Epithelial cell of proximal tubule (primary cell): Measurements from ENCODE around the gene RAB3D. TPM values are rescaled to one million over a fixed set of nuclear protein-coding genes. Genes with fewer than 3 reads are reported as not detected.
"Not testable (repeated sequence)": the region's sequence is repeated elsewhere in the genome, so short reads cannot be mapped to it uniquely, and the experiment has no call there.

Experiments
- DNase-seq: peaks from one replicate; pipeline ENCODE4 v3.0.0-alpha.2; 2011; ENCODE audit warnings: low read depth
- H3K4me3 ChIP-seq: 2 replicates; pipeline ENCODE4 v1.5.1; 2011; ENCODE audit warnings: low read depth, mild to moderate bottlenecking, low read length
- total RNA-seq: library from RNA; depleted of rRNA; stranded (reverse); fragments of >200 nt; gene quantifications from 2 replicates; pipeline ENCODE4 v1.2.3, GENCODE V29; 2015
- TF ChIP-seq, protein P1 (sequence below): conservative IDR thresholded peaks from 2 replicates; pipeline ENCODE4 v1.5.1; 2012; ENCODE audit warnings: low read depth, mild to moderate bottlenecking, low read length

The RAB3D gene
- total RNA-seq, 1 donor from 2014 or later: 18.3 TPM

- no peak overlapping the region for H3K4me3 ChIP-seq
- TF ChIP-seq, protein P1, sequence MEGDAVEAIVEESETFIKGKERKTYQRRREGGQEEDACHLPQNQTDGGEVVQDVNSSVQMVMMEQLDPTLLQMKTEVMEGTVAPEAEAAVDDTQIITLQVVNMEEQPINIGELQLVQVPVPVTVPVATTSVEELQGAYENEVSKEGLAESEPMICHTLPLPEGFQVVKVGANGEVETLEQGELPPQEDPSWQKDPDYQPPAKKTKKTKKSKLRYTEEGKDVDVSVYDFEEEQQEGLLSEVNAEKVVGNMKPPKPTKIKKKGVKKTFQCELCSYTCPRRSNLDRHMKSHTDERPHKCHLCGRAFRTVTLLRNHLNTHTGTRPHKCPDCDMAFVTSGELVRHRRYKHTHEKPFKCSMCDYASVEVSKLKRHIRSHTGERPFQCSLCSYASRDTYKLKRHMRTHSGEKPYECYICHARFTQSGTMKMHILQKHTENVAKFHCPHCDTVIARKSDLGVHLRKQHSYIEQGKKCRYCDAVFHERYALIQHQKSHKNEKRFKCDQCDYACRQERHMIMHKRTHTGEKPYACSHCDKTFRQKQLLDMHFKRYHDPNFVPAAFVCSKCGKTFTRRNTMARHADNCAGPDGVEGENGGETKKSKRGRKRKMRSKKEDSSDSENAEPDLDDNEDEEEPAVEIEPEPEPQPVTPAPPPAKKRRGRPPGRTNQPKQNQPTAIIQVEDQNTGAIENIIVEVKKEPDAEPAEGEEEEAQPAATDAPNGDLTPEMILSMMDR: no peak
- DNase-seq: no peak
These were observed 3.9 kb downstream of the RAB3D start for GRCh38 chr19:11335449-11336146.

- H3K4me3 ChIP-seq, DNase-seq: not testable (repeated sequence)
These were observed 5.6 kb downstream of the RAB3D start for GRCh38 chr19:11333838-11334237.

- no peak overlapping the region for H3K4me3 ChIP-seq
- DNase-seq: no peak
- TF ChIP-seq, protein P1: no peak
These were observed 6.6 kb downstream of the RAB3D start for GRCh38 chr19:11332822-11333221.

DNA sequence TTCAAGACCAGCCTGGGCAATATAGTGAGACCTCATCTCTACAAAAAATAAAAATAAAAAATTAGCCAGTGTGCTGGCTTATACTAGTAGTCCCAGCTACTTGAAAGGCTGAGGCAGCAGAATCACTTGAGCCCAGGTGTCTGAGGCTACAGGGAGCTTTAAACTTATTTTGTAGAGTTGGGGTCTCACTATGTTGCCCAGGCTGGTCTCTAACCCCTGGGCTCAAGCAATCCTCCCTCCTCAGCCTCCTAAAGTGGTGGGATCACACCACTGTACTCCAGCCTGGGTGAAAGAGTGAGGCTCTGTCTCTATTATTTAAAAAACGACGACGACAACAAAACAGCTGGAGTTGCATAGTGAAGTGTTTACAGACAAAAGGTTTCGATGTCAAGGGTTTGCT lies 8.0 kb downstream of the RAB3D start:
- TF ChIP-seq, protein P1: no peak
- no peak for DNase-seq

DNA sequence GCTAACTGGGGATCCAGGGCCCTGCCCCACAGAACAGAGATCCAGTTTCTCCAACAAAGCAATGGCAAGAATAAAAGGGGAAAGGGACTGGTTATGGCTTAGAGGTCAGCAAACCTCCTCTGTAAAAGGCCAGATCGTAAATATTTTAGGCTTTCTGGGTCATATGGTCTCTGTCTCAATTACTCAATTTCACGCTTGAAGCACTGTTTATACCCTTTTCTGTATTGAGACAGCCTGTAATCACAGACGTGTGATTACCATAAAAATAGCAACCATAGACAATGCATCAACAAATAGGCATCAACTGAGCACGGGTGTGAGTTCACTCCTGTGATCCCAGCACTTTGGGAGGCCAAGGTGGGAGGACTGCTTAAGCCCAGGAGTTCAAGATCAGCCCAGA lies 9.3 kb downstream of the RAB3D start:
- TF ChIP-seq, protein P1: no peak
- H3K4me3 ChIP-seq: no peak overlapping the region

More for the DNA sequence above, 8.0 kb downstream of the RAB3D start:
- no peak overlapping the region for H3K4me3 ChIP-seq

GRCh38 chr19:11325544-11325943 lies 13.9 kb downstream of the RAB3D start:
- H3K4me3 ChIP-seq: no peak overlapping the region
- DNase-seq: no peak
- TF ChIP-seq, protein P1: no peak

More for the DNA sequence above, 9.3 kb downstream of the RAB3D start:
- no peak for DNase-seq

DNA sequence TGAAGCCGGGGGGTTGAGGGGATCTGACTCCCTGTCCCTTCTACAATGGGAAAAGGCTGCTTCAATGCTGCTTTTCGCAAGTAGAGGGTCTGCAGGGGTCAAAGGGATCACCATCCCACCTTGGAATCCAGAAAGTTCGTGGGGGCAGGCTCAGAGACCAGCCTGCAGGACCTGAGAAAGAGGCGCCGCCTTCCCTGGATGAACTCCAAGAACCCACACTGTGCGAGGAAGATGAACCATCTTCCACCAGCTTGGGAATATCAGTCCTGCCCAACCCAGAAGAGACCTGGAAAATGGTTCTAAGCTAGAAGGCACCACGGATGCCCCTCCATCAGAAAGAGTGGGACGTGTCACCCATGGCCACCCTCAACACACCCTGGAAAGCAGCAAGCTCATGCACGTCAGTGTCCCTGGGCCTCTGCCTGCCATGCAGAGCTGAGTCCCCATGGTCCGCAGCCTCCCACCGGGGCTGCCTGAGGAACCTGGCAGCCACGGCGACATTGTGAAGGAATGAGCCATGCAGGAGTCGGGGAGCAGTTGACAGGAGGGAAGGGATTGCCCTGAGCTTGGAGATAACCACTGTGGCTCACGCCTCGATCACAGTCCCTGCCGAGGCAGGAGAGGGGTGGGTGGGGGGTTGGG lies 14.6 kb downstream of the RAB3D start:
- TF ChIP-seq, protein P1: no peak
- H3K4me3 ChIP-seq: no peak overlapping the region
- no peak for DNase-seq
